HepG2 (cell line): ENCODE measurements around the gene DROSHA.

Source experiments
- EZH2 ChIP-seq: conservative IDR thresholded peaks from 2 replicates; pipeline ENCODE4 v1.6.1; 2012; ENCODE audit warnings: mild to moderate bottlenecking, low read depth, low read length, moderate library complexity
- ZNF576 ChIP-seq: sonication (generic); formaldehyde crosslinking; IDR thresholded peaks from 2 replicates; pipeline ENCODE4 v1.4.0; 2020; ENCODE audit warnings: mild to moderate bottlenecking, missing genetic modification reagents
- TF ChIP-seq, protein P1 (sequence below): IDR thresholded peaks from 2 replicates; pipeline ENCODE4 v1.6.1; 2016; ENCODE audit warnings: low read depth, borderline replicate concordance

GRCh38 chr5:31413030-31413812 lies 118.7 kb downstream of the DROSHA start:
- TF ChIP-seq ZNF576 (CRISPR knock-in tag) (no peak), EZH2 (no peak)
- TF ChIP-seq, protein P1, sequence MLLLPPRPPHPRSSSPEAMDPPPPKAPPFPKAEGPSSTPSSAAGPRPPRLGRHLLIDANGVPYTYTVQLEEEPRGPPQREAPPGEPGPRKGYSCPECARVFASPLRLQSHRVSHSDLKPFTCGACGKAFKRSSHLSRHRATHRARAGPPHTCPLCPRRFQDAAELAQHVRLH (CRISPR knock-in tag), result no peak
